Progenitor cell of endocrine pancreas (in vitro differentiated cells): ENCODE results near the gene HK3. TPM values are rescaled to one million over a fixed set of nuclear protein-coding genes. Genes with fewer than 3 reads are reported as not detected.

Source experiments
- DNase-seq: peaks from one replicate; pipeline ENCODE4 v3.0.0; 2021; ENCODE audit warnings: low spot score; ENCODE audit not compliant: unreplicated experiment
- H3K27ac Mint-ChIP-seq: 2 replicates; pipeline ENCODE4 v1.8.0; 2021; ENCODE audit warnings: mild to moderate bottlenecking, moderate library complexity, mixed read lengths
- H3K27me3 Mint-ChIP-seq: 2 replicates; pipeline ENCODE4 v1.8.0; 2021; ENCODE audit warnings: mixed read lengths
- H3K36me3 Mint-ChIP-seq: 2 replicates; pipeline ENCODE4 v1.8.0; 2022; ENCODE audit warnings: mixed read lengths; ENCODE audit not compliant: insufficient read depth
- H3K4me1 Mint-ChIP-seq: 2 replicates; pipeline ENCODE4 v1.8.0; 2021; ENCODE audit warnings: low read depth, mixed read lengths
- H3K4me3 Mint-ChIP-seq: 2 replicates; pipeline ENCODE4 v1.8.0; 2021; ENCODE audit warnings: low read depth, mild to moderate bottlenecking, moderate library complexity, mixed read lengths
- H3K9me3 Mint-ChIP-seq: 2 replicates; pipeline ENCODE4 v1.8.0; 2021; ENCODE audit warnings: low read depth, mixed read lengths
- CTCF ChIP-seq: fragments of 200-600 bp; sonication (generic); IDR thresholded peaks from one replicate; pipeline ENCODE4 v1.5.0; 2021; ENCODE audit warnings: antibody characterized with exemption, mild to moderate bottlenecking; ENCODE audit not compliant: unreplicated experiment
- total RNA-seq: library from RNA; stranded (reverse); gene quantifications from 2 replicates; pipeline ENCODE4 v1.2.1, GENCODE V29; 2021

HK3 gene
- total RNA-seq, 1 donor from 2014 or later: not detected

- Mint-ChIP-seq H3K27ac (no peak overlapping the region), H3K27me3 (peaks cover 36% of the 10 kb centered on the region), H3K36me3 (no peaks in the 10 kb centered on the region), H3K4me1 (no peaks in the 10 kb centered on the region), H3K4me3 (no peak overlapping the region), H3K9me3 (no peaks in the 10 kb centered on the region)
- TF ChIP-seq CTCF: no peak
- DNase-seq: no peak
Measured at GRCh38 chr5:176849611-176850227, 49.4 kb downstream of the HK3 start.

- no peaks in the 10 kb centered on the region for H3K4me1 Mint-ChIP-seq
- H3K9me3 Mint-ChIP-seq: no peaks in the 10 kb centered on the region
- H3K36me3 Mint-ChIP-seq: no peaks in the 10 kb centered on the region
- H3K27me3 Mint-ChIP-seq: peaks cover 31% of the 10 kb centered on the region
- TF ChIP-seq CTCF: no peak
- no peak overlapping the region for H3K27ac Mint-ChIP-seq
- DNase-seq: no peak
- H3K4me3 Mint-ChIP-seq: no peak overlapping the region
Measured at GRCh38 chr5:176848651-176849050, 50.5 kb downstream of the HK3 start.

GRCh38 chr5:176847726-176848290 is 51.3 kb downstream of the HK3 start:
- TF ChIP-seq CTCF: no peak
- Mint-ChIP-seq H3K9me3 (no peaks in the 10 kb centered on the region), H3K27me3 (peaks cover 26% of the 10 kb centered on the region), H3K4me1 (no peaks in the 10 kb centered on the region), H3K36me3 (no peaks in the 10 kb centered on the region), H3K4me3 (no peak overlapping the region), H3K27ac (no peak overlapping the region)
- DNase-seq: no peak

GRCh38 chr5:176847148-176847547 is 52.0 kb downstream of the HK3 start:
- Mint-ChIP-seq H3K36me3 (no peaks in the 10 kb centered on the region), H3K27me3 (peaks cover 21% of the 10 kb centered on the region), H3K9me3 (no peaks in the 10 kb centered on the region), H3K4me1 (no peaks in the 10 kb centered on the region), H3K27ac (no peak overlapping the region), H3K4me3 (no peak overlapping the region)
- TF ChIP-seq CTCF: no peak
- DNase-seq: no peak

GRCh38 chr5:176846335-176847140 is 52.6 kb downstream of the HK3 start:
- Mint-ChIP-seq H3K36me3 (no peaks in the 10 kb centered on the region), H3K4me1 (no peaks in the 10 kb centered on the region), H3K9me3 (no peaks in the 10 kb centered on the region), H3K4me3 (no peak overlapping the region), H3K27me3 (peaks cover 20% of the 10 kb centered on the region), H3K27ac (no peak overlapping the region)
- DNase-seq: no peak
- TF ChIP-seq CTCF: no peak
